ENCODE results near the gene UGGT1.

UGGT1 gene

GRCh38 chr2:128108166-128108565 is 17.2 kb downstream of the UGGT1 start:
- no peak for DNase-seq

GRCh38 chr2:128109243-128109642 is 18.2 kb downstream of the UGGT1 start:
- DNase-seq, result no peak

GRCh38 chr2:128115921-128116623 is 25.1 kb downstream of the UGGT1 start:
- no peak for DNase-seq

GRCh38 chr2:128134573-128134972 is 43.6 kb downstream of the UGGT1 start:
- DNase-seq, result no peak

GRCh38 chr2:128137094-128137616 is 46.2 kb downstream of the UGGT1 start:
- no peak for DNase-seq

- no peak for DNase-seq
These were observed 48.6 kb downstream of the UGGT1 start for GRCh38 chr2:128139624-128140023.

GRCh38 chr2:128145651-128146050 is 54.7 kb downstream of the UGGT1 start:
- DNase-seq, result no peak

GRCh38 chr2:128153786-128154185 is 62.8 kb downstream of the UGGT1 start:
- DNase-seq, result no peak

- no peak for DNase-seq
These were observed 63.2 kb downstream of the UGGT1 start for GRCh38 chr2:128154225-128154624.

GRCh38 chr2:128155970-128156369 is 65.0 kb downstream of the UGGT1 start:
- no peak for DNase-seq

GRCh38 chr2:128156812-128157211 is 65.8 kb downstream of the UGGT1 start:
- DNase-seq, result no peak

- DNase-seq, result no peak
These were observed 66.6 kb downstream of the UGGT1 start for GRCh38 chr2:128157644-128158043.

- DNase-seq, result no peak
These were observed 67.2 kb downstream of the UGGT1 start for GRCh38 chr2:128158176-128158575.

- DNase-seq, result no peak
These were observed 68.4 kb downstream of the UGGT1 start for GRCh38 chr2:128159437-128159836.

GRCh38 chr2:128160616-128161275 is 69.7 kb downstream of the UGGT1 start:
- no peak for DNase-seq

- DNase-seq, result no peak
These were observed 71.3 kb downstream of the UGGT1 start for GRCh38 chr2:128162266-128162665.

GRCh38 chr2:128164311-128164710 is 73.3 kb downstream of the UGGT1 start:
- DNase-seq, result no peak

GRCh38 chr2:128166746-128167353 is 75.8 kb downstream of the UGGT1 start:
- no peak for DNase-seq

- no peak for DNase-seq
These were observed 78.1 kb downstream of the UGGT1 start for GRCh38 chr2:128169094-128169493.

GRCh38 chr2:128169497-128169896 is 78.5 kb downstream of the UGGT1 start:
- no peak for DNase-seq

GRCh38 chr2:128169933-128170709 is 79.1 kb downstream of the UGGT1 start:
- no peak for DNase-seq

- DNase-seq, result no peak
These were observed 79.8 kb downstream of the UGGT1 start for GRCh38 chr2:128170776-128171175.

- DNase-seq, result no peak
These were observed 81.2 kb downstream of the UGGT1 start for GRCh38 chr2:128172191-128172590.
